GM18498 (cell line): Measurements from ENCODE around the gene ENO4.

ENCODE experiments used
- ATAC-seq: cut with Tn5 transposase; IDR thresholded peaks from one replicate; pipeline ENCODE4 v1.9.1; 2021; ENCODE audit warnings: mild to moderate bottlenecking, moderate library complexity; ENCODE audit not compliant: unreplicated experiment

ENO4 gene

DNA sequence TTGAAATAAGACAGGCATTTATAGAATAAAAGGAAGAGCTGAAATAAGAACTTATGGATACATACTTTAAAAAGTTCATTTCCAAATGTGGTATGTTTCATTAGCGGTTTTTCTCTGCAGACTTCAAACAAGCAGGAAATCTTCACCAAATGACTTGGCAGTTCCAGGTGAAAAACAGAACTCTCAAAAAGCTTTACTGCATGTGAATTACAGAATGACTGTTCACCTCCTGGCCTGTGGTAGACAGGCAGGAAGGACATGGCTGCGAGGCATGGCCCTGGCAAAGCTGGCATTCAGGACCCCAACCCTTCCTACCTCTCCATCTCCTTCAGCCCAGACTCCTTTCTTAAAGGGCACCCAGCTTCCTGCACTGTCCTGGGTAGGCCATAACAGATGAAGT lies 21.2 kb upstream of the ENO4 start:
- no peak for ATAC-seq

- no peak for ATAC-seq
Observed at GRCh38 chr10:116829711-116830110, 19.6 kb upstream of the ENO4 start.

GRCh38 chr10:116831086-116831485 lies 18.2 kb upstream of the ENO4 start:
- ATAC-seq = no peak

GRCh38 chr10:116831790-116832189 lies 17.5 kb upstream of the ENO4 start:
- no peak for ATAC-seq

- no peak for ATAC-seq
Observed at GRCh38 chr10:116833986-116834985, 15.0 kb upstream of the ENO4 start.

DNA sequence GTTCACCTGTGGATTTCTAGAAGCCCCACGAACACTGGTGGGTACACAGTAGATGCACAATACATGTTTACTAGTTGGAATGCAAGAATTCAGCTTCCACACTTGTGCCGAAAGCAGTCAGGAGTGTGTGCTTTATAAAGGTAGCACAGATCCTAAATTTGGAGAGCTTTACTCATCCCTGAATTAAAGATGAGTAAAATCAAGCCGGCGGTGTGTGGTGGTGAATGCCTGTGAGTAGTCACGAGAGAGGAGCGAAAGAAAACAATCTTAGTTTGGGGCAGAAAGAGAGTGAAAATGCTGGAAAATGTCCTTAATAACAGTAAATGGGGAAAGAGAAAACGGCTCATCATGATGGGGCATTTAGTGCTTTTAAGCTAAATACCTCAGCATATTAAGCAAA lies 13.6 kb upstream of the ENO4 start:
- no peak for ATAC-seq

DNA sequence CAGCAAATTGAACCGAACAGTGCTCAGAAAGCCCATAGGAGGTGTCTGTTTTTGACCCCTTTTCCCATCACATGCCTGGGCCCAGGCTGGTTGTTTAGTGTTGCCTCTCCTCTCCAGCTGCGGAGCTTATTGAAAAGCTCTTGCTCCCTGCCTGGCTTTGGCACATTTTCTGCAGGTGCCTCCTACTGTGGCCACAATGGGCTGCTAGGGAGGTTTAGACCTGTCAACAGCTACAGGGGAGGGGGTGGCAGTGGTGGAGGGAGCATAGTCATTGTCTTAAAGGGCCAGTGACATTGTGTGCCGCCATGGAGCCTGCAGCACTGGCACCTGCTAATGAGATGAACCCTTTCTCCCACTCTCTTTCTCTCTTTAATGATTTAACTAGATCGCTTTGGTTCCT lies 13.2 kb upstream of the ENO4 start:
- no peak for ATAC-seq

DNA sequence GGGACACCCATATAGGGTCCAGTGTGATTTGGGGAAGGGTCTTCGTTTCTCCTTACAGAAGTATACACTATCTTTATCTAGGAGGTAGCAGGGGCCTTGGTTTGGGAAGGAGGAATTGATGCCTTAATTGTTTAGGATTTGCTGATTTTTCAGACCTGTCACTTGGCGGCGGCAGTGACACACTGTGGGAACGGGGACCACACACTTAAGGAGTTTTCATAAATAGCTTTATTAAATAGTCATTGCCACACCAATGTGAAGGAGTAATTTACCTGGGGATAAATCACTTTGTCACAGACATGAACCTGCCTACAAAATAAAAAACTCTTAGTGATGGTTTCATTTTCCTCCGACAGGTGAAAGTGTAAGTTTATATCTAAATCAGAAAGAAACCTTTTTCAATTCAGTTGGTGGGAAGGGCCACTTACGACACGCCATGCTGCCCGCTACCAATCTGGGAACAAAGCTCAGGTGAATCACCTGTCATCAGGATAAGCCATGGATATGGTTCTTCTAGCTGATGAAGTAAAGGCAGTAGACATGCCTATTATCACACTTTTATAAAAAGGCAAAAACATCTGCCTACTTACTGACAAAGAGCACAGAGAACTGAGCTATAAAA lies 12.3 kb upstream of the ENO4 start:
- no peak for ATAC-seq

GRCh38 chr10:116838143-116838725 lies 11.1 kb upstream of the ENO4 start:
- ATAC-seq = peak; percentile 80

GRCh38 chr10:116840389-116841075 lies 8.8 kb upstream of the ENO4 start:
- ATAC-seq = no peak

DNA sequence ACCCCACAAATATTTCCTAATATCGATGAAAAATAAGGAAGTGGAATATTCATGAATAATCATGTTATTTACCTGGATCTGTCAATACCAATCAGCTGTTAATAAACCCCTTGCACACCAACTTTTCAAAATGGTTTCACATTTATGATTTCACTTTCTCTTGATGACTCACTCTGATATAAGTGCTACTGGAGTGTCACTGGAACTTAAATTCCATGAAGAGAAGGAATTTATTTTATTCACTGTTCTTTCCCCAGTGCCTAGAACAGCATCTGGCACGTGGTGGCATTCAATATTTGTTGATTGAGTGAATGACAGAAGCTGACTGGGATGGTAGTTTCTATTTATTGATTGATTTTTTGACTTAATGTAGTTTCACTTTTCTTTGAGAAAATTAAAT lies 3.5 kb upstream of the ENO4 start:
- ATAC-seq = no peak

GRCh38 chr10:116848032-116848943 lies 1.0 kb upstream of the ENO4 start:
- peak; percentile 77 for ATAC-seq

- ATAC-seq = no peak
Observed at GRCh38 chr10:116848944-116849247, 403 bp upstream of the ENO4 start.

DNA sequence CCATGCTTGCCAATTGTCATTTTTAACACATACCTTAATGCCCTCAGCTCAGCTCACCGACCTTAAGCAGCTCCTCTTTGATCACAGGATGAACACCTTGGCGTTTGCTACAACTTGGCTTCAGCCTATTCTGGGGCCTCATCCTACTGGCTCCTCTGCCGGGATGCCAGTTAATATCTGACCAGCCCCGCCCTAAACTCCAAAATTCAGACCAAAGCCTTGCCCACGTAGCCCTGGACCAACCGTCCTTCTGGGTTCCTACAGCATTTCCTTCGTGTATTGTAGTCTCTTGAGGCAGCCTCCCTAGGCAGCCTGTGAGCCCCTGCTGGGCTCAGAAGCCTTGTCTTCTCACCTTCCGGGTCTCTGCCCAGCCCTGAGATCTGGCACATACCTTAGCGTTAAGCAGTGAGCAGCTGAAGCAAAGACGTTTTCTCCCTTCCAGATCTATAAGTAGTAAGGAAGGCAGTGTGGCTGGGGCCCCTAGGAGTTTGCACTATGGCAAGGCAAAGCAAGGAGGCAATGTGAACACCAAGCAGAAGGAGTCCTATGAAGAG lies 836 bp downstream of the ENO4 start:
- ATAC-seq = no peak

- ATAC-seq = no peak
Observed at GRCh38 chr10:116852246-116852645, 2.9 kb downstream of the ENO4 start.

DNA sequence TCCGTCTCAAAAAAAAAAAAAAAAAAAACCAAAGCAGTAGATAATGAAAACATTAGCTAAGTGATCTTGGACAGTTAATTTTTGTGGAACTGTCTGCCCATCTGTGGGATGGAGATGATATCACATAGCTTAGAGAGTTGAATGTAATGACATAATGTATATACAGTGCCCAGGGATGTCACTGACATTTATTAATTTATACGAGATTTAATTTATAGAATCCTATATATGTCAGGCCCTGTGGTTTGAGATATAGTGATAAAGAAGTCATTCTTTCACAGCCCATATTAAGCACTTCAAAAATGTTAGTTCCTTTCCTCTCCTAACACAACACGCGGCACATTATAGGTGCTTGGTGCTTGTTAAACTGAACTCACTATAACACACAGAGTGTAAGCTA lies 4.0 kb downstream of the ENO4 start:
- ATAC-seq = no peak

GRCh38 chr10:116853701-116854100 lies 4.4 kb downstream of the ENO4 start:
- no peak for ATAC-seq

DNA sequence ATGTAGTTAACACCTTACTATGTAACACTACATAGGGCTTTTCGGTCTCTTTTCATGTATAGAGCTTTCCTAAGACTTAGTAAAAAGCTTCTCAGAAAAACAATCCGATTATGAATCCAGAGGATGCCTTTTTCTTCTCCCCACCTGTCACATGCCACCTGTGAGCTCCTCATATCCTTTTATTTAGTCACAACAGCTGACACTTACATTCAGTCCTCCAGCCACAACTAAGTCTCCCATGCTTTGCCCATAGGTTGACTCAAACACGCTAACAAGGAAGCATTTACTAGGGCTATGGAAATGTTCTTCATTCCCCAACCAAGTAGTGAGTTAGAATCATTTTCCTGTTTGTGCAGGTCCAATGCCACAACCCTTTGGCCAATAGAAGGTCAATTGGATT lies 7.9 kb downstream of the ENO4 start:
- ATAC-seq = no peak

DNA sequence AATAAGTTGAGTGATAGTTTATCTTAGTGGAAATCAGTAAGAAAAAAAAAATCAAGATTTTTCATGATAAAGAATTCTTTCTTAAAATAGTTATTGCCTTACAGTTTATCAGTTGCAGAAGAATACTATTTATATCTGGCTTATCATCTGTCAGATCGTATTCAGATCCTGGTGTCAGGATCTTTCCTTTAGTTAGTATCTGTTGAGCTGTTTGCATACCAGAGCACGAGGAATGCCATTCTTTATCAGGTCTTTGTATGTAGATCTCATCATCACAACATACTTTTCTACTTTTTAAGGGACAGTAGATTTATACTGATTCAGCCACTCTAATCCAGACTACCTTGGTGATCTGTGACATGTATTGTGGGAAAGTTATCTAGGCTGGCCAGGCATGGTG lies 12.5 kb downstream of the ENO4 start:
- no peak for ATAC-seq

- no peak for ATAC-seq
Observed at GRCh38 chr10:116864436-116864835, 15.1 kb downstream of the ENO4 start.
